Stimulated activated naive CD4-positive, alpha-beta T cell (primary cell): ENCODE data around the gene DACH2.

Experiments used
- DNase-seq, 6 experiments: peaks; one replicate each; lab custom pipeline; 2025; lab: John Stamatoyannopoulos, UW

Gene DACH2

DNA sequence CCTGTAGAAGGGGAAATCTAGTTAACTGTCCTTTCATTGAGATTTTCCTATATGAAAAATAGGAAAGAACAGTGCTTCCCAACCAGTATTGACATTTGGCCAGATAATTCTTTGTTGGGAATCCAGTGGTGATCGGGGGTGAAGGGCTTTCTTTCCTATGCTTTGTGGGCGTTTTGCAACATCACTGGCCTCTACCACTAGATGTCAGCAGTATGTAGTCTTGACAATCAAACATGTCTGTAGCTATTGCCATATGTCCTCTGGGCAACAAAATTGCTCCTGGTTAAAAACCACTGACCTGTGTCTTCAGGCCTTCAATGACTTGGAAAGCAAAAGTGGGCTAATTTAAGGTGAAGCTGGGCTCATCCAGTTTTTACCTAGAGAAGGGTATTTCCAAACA lies 658.5 kb downstream of the DACH2 start:
- DNase-seq: no peak

- DNase-seq: no peak
Observed at GRCh38 chrX:86809651-86810050, 661.4 kb downstream of the DACH2 start.

DNA sequence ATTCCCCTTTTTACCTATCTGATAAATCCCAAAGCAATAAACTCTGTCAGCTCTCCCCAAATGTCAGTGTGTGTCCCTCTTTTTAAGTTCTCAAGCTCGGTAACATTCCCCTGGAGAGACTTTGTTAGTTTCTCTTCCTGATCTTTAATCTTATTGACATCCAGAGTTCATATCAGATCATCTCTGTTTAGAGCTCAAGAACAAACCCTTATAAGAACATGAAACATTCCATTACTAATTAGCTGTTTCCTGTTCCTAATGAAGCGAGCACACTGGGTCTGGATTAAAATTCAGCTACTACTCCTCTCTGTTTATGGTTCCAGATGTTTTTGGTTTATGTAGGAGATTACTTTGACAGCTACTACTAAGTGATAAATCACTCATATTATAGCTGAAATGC lies 681.5 kb downstream of the DACH2 start:
- DNase-seq: no peak

DNA sequence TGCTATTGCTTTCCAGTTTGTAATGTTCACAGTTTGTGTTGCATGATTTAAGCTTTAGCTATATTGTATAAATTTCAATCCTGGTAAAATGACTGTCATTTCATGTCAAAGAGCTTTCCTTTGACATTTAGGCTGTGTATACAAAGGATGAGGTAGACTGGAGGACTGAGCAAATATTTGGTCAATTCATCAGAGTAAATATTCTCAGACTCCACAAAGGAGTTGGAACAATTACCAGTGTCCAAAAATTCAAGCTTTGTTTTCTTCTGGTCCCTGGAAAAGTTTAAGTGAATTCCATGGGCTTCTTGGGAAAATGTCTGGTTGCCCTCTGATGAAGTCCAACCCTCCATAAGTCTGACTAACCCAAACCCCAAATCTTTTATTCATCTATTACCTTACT lies 682.4 kb downstream of the DACH2 start:
- no peak for DNase-seq

GRCh38 chrX:86845101-86845500 lies 696.9 kb downstream of the DACH2 start:
- DNase-seq: no peak
